B cell (primary cell): ENCODE results near the gene THRA. TPM values are rescaled to one million over a fixed set of nuclear protein-coding genes. Genes with fewer than 3 reads are reported as not detected.

Experiments used
- ATAC-seq: fragments of 200-7000 bp; cut with Tn5 transposase; one replicate; pipeline ENCODE4 v1.10.0; 2021; ENCODE audit warnings: low read depth, mild to moderate bottlenecking, moderate number of reproducible peaks, moderate library complexity
- CTCF ChIA-PET: fragments of 350-600 bp; sonication (Branson Sonifier 250); formaldehyde crosslinking; loops from one replicate; lab custom pipeline; 2021; ENCODE audit warnings: antibody characterized with exemption, inconsistent platforms; lab: Charles Lee
- POLR2A ChIA-PET: fragments of 350-600 bp; sonication (Branson Sonifier 250); formaldehyde crosslinking; loops from one replicate; lab custom pipeline; 2021; ENCODE audit warnings: antibody characterized with exemption; lab: Charles Lee
- DNase-seq: peaks from one replicate; pipeline ENCODE4 v3.0.0; 2013
- H2AFZ ChIP-seq: 2 replicates; pipeline ENCODE4 v1.6.1; 2012; ENCODE audit warnings: mild to moderate bottlenecking, low read depth, low read length; ENCODE audit not compliant: insufficient read depth, poor library complexity, severe bottlenecking
- H3K27ac ChIP-seq, 2 donors: 1 replicate in 1 of 2; 2 replicates in 1 of 2; pipeline ENCODE4 v1.5.1; 2012 to 2013; ENCODE audit warnings: low read length in 2 of 2, mild to moderate bottlenecking in 2 of 2, moderate library complexity in 1 of 2
- H3K27me3 ChIP-seq, 4 experiments: fragments of 200-600 bp in 1 of 4; sonication (generic) in 1 of 4; replicated peaks in 1 of 4; 1 replicate in 2 of 4; 2 replicates in 2 of 4; pipeline versions ENCODE4 v1.6.1 to v1.7.0; 2013 to 2016; ENCODE audit warnings: low read length in 3 of 4, mild to moderate bottlenecking in 2 of 4, mixed read lengths in 1 of 4, moderate library complexity in 1 of 4; ENCODE audit not compliant: insufficient read depth in 4 of 4, control insufficient read depth in 3 of 4; ENCODE audit errors: control extremely low read depth in 1 of 4
- H3K36me3 ChIP-seq, 2 experiments: replicated peaks in 1 of 2; 1 replicate in 1 of 2; 2 replicates in 1 of 2; pipeline versions ENCODE4 v1.6.1 to v1.7.1; 2013; ENCODE audit warnings: low read length in 1 of 2; ENCODE audit not compliant: insufficient read depth in 2 of 2, control insufficient read depth in 1 of 2; ENCODE audit errors: control extremely low read depth in 1 of 2, extremely low read depth in 1 of 2
- H3K4me1 ChIP-seq, 2 donors: fragments of 200-600 bp in 1 of 2; sonication (generic) in 1 of 2; 1 replicate in 1 of 2; 2 replicates in 1 of 2; pipeline versions ENCODE4 v1.5.1 to v1.6.1; 2013 to 2017; ENCODE audit warnings: low read length in 2 of 2; ENCODE audit not compliant: control insufficient read depth in 2 of 2, insufficient read depth in 2 of 2
- H3K4me2 ChIP-seq: replicated peaks from 2 replicates; pipeline ENCODE3; 2012; ENCODE audit warnings: mild to moderate bottlenecking, low read depth, low read length; ENCODE audit not compliant: poor library complexity, severe bottlenecking
- H3K4me3 ChIP-seq, 5 experiments: fragments of 200-600 bp in 1 of 5; sonication (generic) in 1 of 5; 1 replicate in 3 of 5; 2 replicates in 2 of 5; pipeline versions ENCODE4 v1.5.1 to v1.7.0; 2011 to 2016; ENCODE audit warnings: low read length in 4 of 5, mild to moderate bottlenecking in 4 of 5, low read depth in 2 of 5, control low read depth in 1 of 5, moderate library complexity in 1 of 5; ENCODE audit not compliant: insufficient read depth in 1 of 5; ENCODE audit errors: control extremely low read depth in 1 of 5, extremely low read depth in 1 of 5
- H3K79me2 ChIP-seq: fragments of 200-600 bp; sonication (generic); one replicate; pipeline ENCODE4 v1.6.0; 2016; ENCODE audit warnings: low read length; ENCODE audit not compliant: control insufficient read depth, insufficient read depth
- H3K9ac ChIP-seq: fragments of 200-600 bp; sonication (generic); 2 replicates; pipeline ENCODE4 v1.6.1; 2017; ENCODE audit warnings: mild to moderate bottlenecking, low read length, moderate library complexity
- H3K9me3 ChIP-seq, 3 donors: one replicate each; pipeline versions ENCODE4 v1.6.1 to v1.7.1; 2013; ENCODE audit warnings: low read length in 2 of 3; ENCODE audit not compliant: control insufficient read depth in 2 of 3, insufficient read depth in 1 of 3; ENCODE audit errors: control extremely low read depth in 1 of 3
- H4K20me1 ChIP-seq: 2 replicates; pipeline ENCODE4 v1.6.0; 2012; ENCODE audit warnings: mild to moderate bottlenecking, low read length; ENCODE audit not compliant: insufficient read depth, control insufficient read depth, poor library complexity, severe bottlenecking
- H3K27ac Mint-ChIP-seq: one replicate; pipeline ENCODE4 v1.8.0; 2021; ENCODE audit warnings: mixed read lengths
- H3K27me3 Mint-ChIP-seq: one replicate; pipeline ENCODE4 v1.8.0; 2021; ENCODE audit warnings: mixed read lengths
- H3K4me1 Mint-ChIP-seq: one replicate; pipeline ENCODE4 v1.8.0; 2021; ENCODE audit warnings: mixed read lengths
- H3K4me3 Mint-ChIP-seq: one replicate; pipeline ENCODE4 v1.8.0; 2021; ENCODE audit warnings: mixed read lengths
- H3K9me3 Mint-ChIP-seq: one replicate; pipeline ENCODE4 v1.8.0; 2022; ENCODE audit warnings: mixed read lengths; ENCODE audit not compliant: insufficient read depth
- CTCF ChIP-seq: fragments of 200-600 bp; IDR thresholded peaks from one replicate; pipeline ENCODE4 v1.8.0; 2022; ENCODE audit warnings: antibody characterized with exemption, mild to moderate bottlenecking
- EZH2 ChIP-seq: IDR thresholded peaks from 2 replicates; pipeline ENCODE4 v1.6.1; 2012; ENCODE audit warnings: borderline replicate concordance, low read depth, mild to moderate bottlenecking, moderate library complexity, low read length; ENCODE audit not compliant: insufficient read depth, poor library complexity, severe bottlenecking
- WGBS: methylation state at CpG from one replicate; pipeline ENCODE4 v1.1.5; 2013; ENCODE audit warnings: missing lambda C conversion rate; ENCODE audit not compliant: insufficient coverage; 5-methylcytosine and 5-hydroxymethylcytosine counted together
- intact Hi-C: fragments of 100-400 bp; cut with micrococcal nuclease; formaldehyde crosslinking; loops from one replicate; pipeline ENCODE4 v1.10.0; 2022
- polyA plus RNA-seq: library from polyadenylated mRNA; depleted of rRNA; stranded (reverse); fragments of >200 nt; gene quantifications from 2 replicates; pipeline ENCODE4 v1.2.3, GENCODE V29; 2012
- total RNA-seq, 2 donors: library from RNA; stranded (reverse); fragments of 120-200 nt in 1 of 2; gene quantifications; 1 replicate in 1 of 2; 2 replicates in 1 of 2; pipeline versions ENCODE4 v1.2.3 to v1.2.4, GENCODE V29; 2013 to 2022

The THRA gene
- total and polyA plus RNA-seq, 2 donors (not counting 1 experiment from before 2014, with no cell fraction given): 8.0 to 17.1 TPM

GRCh38 chr17:40059729-40060475, 2.9 kb upstream of the THRA start:
- no peak for ATAC-seq
- H3K27ac Mint-ChIP-seq: no peak overlapping the region
- H3K4me3 ChIP-seq: no peak overlapping the region

More at GRCh38 chr17:40059729-40060475, 2.9 kb upstream of the THRA start:
- Mint-ChIP-seq H3K4me3 (no peak overlapping the region), H3K9me3 (no peaks in the 10 kb centered on the region), H3K4me1 (peaks cover 24% of the 10 kb centered on the region), H3K27me3 (peaks cover 8% of the 10 kb centered on the region)
- no peak for TF ChIP-seq EZH2
- TF ChIP-seq CTCF: no peak
- H3K4me1 ChIP-seq: peaks cover 17 to 18% of the 10 kb centered on the region in 2 donors
- no peaks in the 10 kb centered on the region for H3K36me3 ChIP-seq
- no peaks in the 10 kb centered on the region for H3K9me3 ChIP-seq
- no peak overlapping the region for H2AFZ ChIP-seq
- H4K20me1 ChIP-seq: peaks cover 12% of the 10 kb centered on the region
- H3K4me2 ChIP-seq: no peak overlapping the region
- no peak overlapping the region for H3K9ac ChIP-seq
- 81% methylated on average over 5 of the region's 8 CpGs for WGBS
- no peak for DNase-seq
- H3K27ac ChIP-seq: no peak overlapping the region
- ChIA-PET POLR2A (interaction anchor here (1.0 kb wide), 1 partner anchor 80 kb away, joined by 5 read pairs; the partner anchor contains the start of gene CASC3), CTCF (interaction anchor here (1.0 to 11.1 kb wide), 7 partner anchors 14 to 132 kb away, joined by 3 to 119 read pairs (median 7); no protein-coding TSS in a partner anchor)
- peaks cover 0 to 14% (median 3%) of the 10 kb centered on the region in 4 experiments for H3K27me3 ChIP-seq
- intact Hi-C loops: loop anchor here (10.0 kb wide), 1 partner anchor 105 kb away; no protein-coding TSS in a partner anchor
- peaks cover 32% of the 10 kb centered on the region for H3K79me2 ChIP-seq
